GM23248 (cell line): ENCODE results near the gene FAM114A2. TPM values are rescaled to one million over a fixed set of nuclear protein-coding genes. Genes with fewer than 3 reads are reported as not detected.
"Not testable (repeated sequence)": the region's sequence is repeated elsewhere in the genome, so short reads cannot be mapped to it uniquely, and the experiment has no call there.

Experiments used
- DNase-seq: peaks from one replicate; pipeline ENCODE4 v3.0.0-alpha.2; 2015
- H2AFZ ChIP-seq: fragments of 200-600 bp; sonication (generic); 2 replicates; pipeline ENCODE4 v1.6.1; 2016; ENCODE audit warnings: antibody characterized with exemption
- H3F3A ChIP-seq: fragments of 200-600 bp; sonication (generic); 2 replicates; pipeline ENCODE4 v1.6.1; 2016; ENCODE audit warnings: mild to moderate bottlenecking, antibody characterized with exemption, mixed run types; ENCODE audit not compliant: insufficient read depth
- H3K27ac ChIP-seq: fragments of 200-600 bp; sonication (generic); 2 replicates; pipeline ENCODE4 v1.5.1; 2016; ENCODE audit warnings: mild to moderate bottlenecking
- H3K27me3 ChIP-seq: fragments of 200-600 bp; sonication (generic); replicated peaks from 2 replicates; pipeline ENCODE4 v1.6.1; 2016; ENCODE audit warnings: mild to moderate bottlenecking; ENCODE audit not compliant: insufficient read depth
- H3K36me3 ChIP-seq: fragments of 200-600 bp; sonication (generic); 2 replicates; pipeline ENCODE4 v1.6.1; 2016; ENCODE audit warnings: low read depth, mild to moderate bottlenecking
- H3K4me1 ChIP-seq: fragments of 200-600 bp; sonication (generic); 2 replicates; pipeline ENCODE4 v1.6.1; 2016; ENCODE audit warnings: mild to moderate bottlenecking; ENCODE audit not compliant: insufficient read depth
- H3K4me2 ChIP-seq: fragments of 200-600 bp; sonication (generic); one replicate; pipeline ENCODE4 v1.6.1; 2016; ENCODE audit warnings: mild to moderate bottlenecking; ENCODE audit not compliant: unreplicated experiment
- H3K4me3 ChIP-seq: fragments of 200-600 bp; sonication (generic); 2 replicates; pipeline ENCODE4 v1.5.1; 2016; ENCODE audit warnings: mild to moderate bottlenecking
- H3K79me2 ChIP-seq: fragments of 200-600 bp; sonication (generic); 2 replicates; pipeline ENCODE4 v1.6.1; 2016; ENCODE audit warnings: mild to moderate bottlenecking; ENCODE audit not compliant: insufficient read depth
- H3K9ac ChIP-seq: fragments of 200-600 bp; sonication (generic); 2 replicates; pipeline ENCODE4 v1.6.1; 2016; ENCODE audit warnings: mild to moderate bottlenecking
- H3K9me2 ChIP-seq: fragments of 200-600 bp; sonication (generic); 2 replicates; pipeline ENCODE4 v1.6.1; 2016; ENCODE audit warnings: mixed run types, mild to moderate bottlenecking, moderate library complexity; ENCODE audit not compliant: insufficient read depth
- H3K9me3 ChIP-seq: fragments of 200-600 bp; sonication (generic); one replicate; pipeline ENCODE4 v1.6.1; 2017; ENCODE audit warnings: low read depth
- H4K20me1 ChIP-seq: fragments of 200-600 bp; sonication (generic); 2 replicates; pipeline ENCODE4 v1.6.0; 2016; ENCODE audit not compliant: insufficient read depth
- EZH2 ChIP-seq: fragments of 200-600 bp; sonication (generic); IDR thresholded peaks from 2 replicates; pipeline ENCODE4 v1.6.1; 2018; ENCODE audit warnings: antibody characterized with exemption, mild to moderate bottlenecking; ENCODE audit not compliant: insufficient read depth, poor library complexity, severe bottlenecking
- EZH2phosphoT487 ChIP-seq: fragments of 200-600 bp; sonication (generic); IDR thresholded peaks from 2 replicates; pipeline ENCODE4 v1.6.1; 2018; ENCODE audit warnings: antibody characterized with exemption, moderate library complexity, mild to moderate bottlenecking, low read depth; ENCODE audit not compliant: insufficient read depth
- WGBS, 2 experiments: methylation state at CpG; one replicate each; pipeline ENCODE4 v1.1.6; 2015 to 2017; ENCODE audit warnings: low lambda C conversion rate in 2 of 2, low coverage in 1 of 2; ENCODE audit errors: missing lambda C conversion rate in 2 of 2; 5-methylcytosine and 5-hydroxymethylcytosine counted together
- in situ Hi-C: fragments of 300-500 bp; cut with MboI; formaldehyde crosslinking; loops from 2 replicates; pipeline ENCODE4 v1.15.0; 2020
- polyA plus RNA-seq: library from polyadenylated mRNA; unstranded; fragments of >200 nt; fragmentation: Nextera tagmentation; extraction: Ambion mirVana; gene quantifications from 2 replicates; pipeline ENCODE4 v1.2.1, GENCODE V29; 2016
- total RNA-seq: library from RNA; depleted of rRNA; stranded (reverse); fragments of >200 nt; shearing (Covaris generic); gene quantifications from 2 replicates; pipeline ENCODE4 v1.2.3, GENCODE V29; 2014

FAM114A2 gene
- total and polyA plus RNA-seq, 2 experiments from 2014 or later, result 20.2 to 27.0 TPM

DNA sequence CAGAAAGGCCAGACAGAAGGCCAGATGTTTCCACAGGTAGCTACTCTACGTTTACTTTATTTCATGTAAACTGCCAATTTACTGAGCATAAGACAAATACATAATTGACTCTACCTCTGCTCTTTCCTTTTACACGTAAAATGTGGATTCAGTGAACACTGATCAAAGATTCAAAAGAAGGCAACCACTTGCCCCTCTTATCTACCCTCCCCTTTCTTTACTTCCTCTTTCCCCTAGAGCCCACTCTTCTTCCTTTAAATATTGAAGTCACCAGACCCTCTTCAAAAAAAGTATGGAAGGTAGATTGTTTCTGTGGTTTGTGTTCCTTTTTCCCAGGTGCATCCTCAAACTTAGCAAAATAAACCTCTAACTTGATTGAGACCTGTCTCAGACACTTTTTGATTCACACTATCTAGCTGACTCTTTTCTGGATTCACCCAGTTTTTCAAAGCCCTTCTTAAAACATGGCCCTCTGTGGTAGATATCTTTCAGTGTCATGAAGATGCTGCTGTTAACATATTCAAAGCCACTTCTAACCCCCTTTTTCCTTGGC lies 6.7 kb downstream of the FAM114A2 start:
- H3K4me2 ChIP-seq, result no peak overlapping the region
- 91 to 93% methylated on average over 2 of the region's 2 CpGs for WGBS, 2 experiments
- no peak overlapping the region for H3K27ac ChIP-seq
- in situ Hi-C loops, result no loop called here
- H3K36me3 ChIP-seq, result peaks cover 14% of the 10 kb centered on the region; the same call in 1 of the 2 replicates
- peaks cover 35% of the 10 kb centered on the region for H3K79me2 ChIP-seq
- H3K9me3 ChIP-seq, result no peaks in the 10 kb centered on the region
- DNase-seq, result no peak
- TF ChIP-seq EZH2 (no peak), EZH2phosphoT487 (no peak)
- no peaks in the 10 kb centered on the region for H3K27me3 ChIP-seq
- H2AFZ ChIP-seq, result no peak overlapping the region
- no peaks in the 10 kb centered on the region for H4K20me1 ChIP-seq
- no peaks in the 10 kb centered on the region for H3K9me2 ChIP-seq
- H3K4me3 ChIP-seq, result no peak overlapping the region
- no peaks in the 10 kb centered on the region for H3K4me1 ChIP-seq
- H3K9ac ChIP-seq, result no peak overlapping the region
- no peaks in the 10 kb centered on the region for H3F3A ChIP-seq

DNA sequence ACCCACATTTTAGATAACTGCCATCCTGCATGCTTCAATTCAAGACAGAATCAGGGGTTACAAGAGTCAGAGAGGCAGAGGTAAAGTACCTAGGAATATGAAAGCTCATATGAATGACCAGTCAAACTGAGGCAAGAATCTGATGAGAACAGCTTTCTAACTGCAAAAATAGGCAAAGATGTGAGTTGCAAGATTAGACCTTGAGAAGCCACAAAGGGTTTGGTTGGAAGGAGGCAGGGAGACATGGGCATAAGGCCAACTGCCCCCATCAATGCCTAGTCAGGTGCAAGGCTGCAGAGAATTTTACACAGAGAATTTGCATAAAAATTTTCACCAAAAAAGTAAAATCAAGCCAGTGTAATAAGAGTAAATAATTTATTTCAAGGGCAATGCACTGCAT lies 12.8 kb downstream of the FAM114A2 start:
- no peaks in the 10 kb centered on the region for H3F3A ChIP-seq
- no peaks in the 10 kb centered on the region for H3K9me2 ChIP-seq
- H2AFZ ChIP-seq, result no peak overlapping the region
- H3K4me3 ChIP-seq, result no peak overlapping the region
- peaks cover 23% of the 10 kb centered on the region; the same call in 1 of the 2 replicates for H3K36me3 ChIP-seq
- H4K20me1 ChIP-seq, result no peaks in the 10 kb centered on the region
- H3K27ac ChIP-seq, result no peak overlapping the region
- DNase-seq, result no peak
- H3K9ac ChIP-seq, result no peak overlapping the region
- in situ Hi-C loops, result no loop called here
- no peaks in the 10 kb centered on the region for H3K27me3 ChIP-seq
- H3K79me2 ChIP-seq, result no peaks in the 10 kb centered on the region
- H3K4me1 ChIP-seq, result no peaks in the 10 kb centered on the region
- H3K9me3 ChIP-seq, result no peaks in the 10 kb centered on the region
- TF ChIP-seq EZH2phosphoT487 (no peak), EZH2 (no peak)
- no peak overlapping the region for H3K4me2 ChIP-seq

DNA sequence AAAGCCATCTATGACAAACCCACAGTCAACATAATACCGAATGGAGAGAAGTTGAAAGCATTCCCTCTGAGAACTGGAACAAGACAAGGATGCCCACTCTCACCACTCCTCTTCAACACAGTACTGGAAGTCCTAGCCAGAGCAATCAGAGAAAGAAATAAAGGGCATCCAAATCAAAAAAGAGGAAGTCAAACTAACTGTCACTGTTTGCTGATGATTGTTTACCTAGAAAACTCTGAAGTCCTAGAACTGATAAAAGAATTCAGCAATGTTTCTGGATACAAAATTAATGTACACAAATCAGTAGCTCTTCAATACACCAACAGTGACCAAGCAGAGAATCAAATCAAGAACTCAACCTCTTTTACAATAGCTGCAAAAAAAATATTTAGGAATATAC lies 19.8 kb downstream of the FAM114A2 start:
- H3K4me1 ChIP-seq, H3K9me2 ChIP-seq, H3K9me3 ChIP-seq, H3K36me3 ChIP-seq, H3F3A ChIP-seq, H3K4me2 ChIP-seq, H2AFZ ChIP-seq, in situ Hi-C loops, H3K27me3 ChIP-seq, H4K20me1 ChIP-seq, H3K27ac ChIP-seq, DNase-seq, H3K4me3 ChIP-seq, H3K9ac ChIP-seq: not testable (repeated sequence)
- H3K79me2 ChIP-seq, result peaks cover 17% of the 10 kb centered on the region; the same call in 1 of the 2 replicates
- WGBS, 2 experiments, result 87 to 95% methylated on average over 1 of the region's 1 CpG

DNA sequence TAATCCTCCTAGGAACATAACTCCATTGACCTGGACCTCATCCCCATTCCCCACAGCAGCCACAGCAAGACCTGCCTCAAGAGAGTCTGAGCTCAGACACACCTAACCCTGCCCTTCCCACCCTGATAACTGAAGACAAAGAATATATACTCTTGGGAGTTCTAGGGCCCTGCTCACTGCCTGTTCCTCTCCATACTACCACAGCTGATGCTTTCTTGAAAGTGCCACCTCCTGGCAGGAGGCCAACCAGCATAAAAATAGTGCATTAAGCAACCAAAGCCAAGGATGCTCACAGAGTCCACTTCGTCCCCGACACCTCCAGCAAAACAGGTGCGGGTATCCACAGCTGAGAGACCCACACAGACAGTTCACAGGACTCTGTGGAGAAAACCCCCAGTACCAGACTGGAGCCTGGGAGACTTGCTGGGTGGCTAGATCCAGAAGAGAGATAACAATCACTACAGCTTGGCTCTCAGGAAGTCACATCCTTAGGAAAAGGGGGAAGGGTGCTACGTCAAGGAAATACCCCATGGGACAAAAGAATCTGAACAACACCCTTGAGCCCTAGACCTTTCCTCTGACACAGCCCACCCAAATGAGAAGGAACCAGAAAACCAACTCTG lies 23.5 kb downstream of the FAM114A2 start:
- in situ Hi-C loops, result no loop called here
- 0 out of 2 replicates have a peak, but pooled peaks cover 5% of the 10 kb centered on the region for H4K20me1 ChIP-seq
- no peaks in the 10 kb centered on the region for H3K9me3 ChIP-seq
- H3K4me3 ChIP-seq, result no peak overlapping the region
- H3K79me2 ChIP-seq, result peaks cover 17% of the 10 kb centered on the region; the same call in 1 of the 2 replicates
- WGBS, 2 experiments, result 88 to 96% methylated on average over 4 of the region's 4 CpGs
- no peak for DNase-seq
- no peak overlapping the region for H3K4me2 ChIP-seq
- no peak overlapping the region for H3K27ac ChIP-seq
- no peaks in the 10 kb centered on the region for H3K9me2 ChIP-seq
- no peak overlapping the region for H2AFZ ChIP-seq
- no peak overlapping the region for H3K9ac ChIP-seq
- H3K4me1 ChIP-seq, result no peaks in the 10 kb centered on the region
- no peak for TF ChIP-seq EZH2phosphoT487
- TF ChIP-seq EZH2, result no peak
- no peaks in the 10 kb centered on the region for H3K27me3 ChIP-seq
- peaks cover 4% of the 10 kb centered on the region; the same call in 1 of the 2 replicates for H3K36me3 ChIP-seq
- H3F3A ChIP-seq, result no peaks in the 10 kb centered on the region
